Parathyroid adenoma (tissue), 2 donors: ENCODE data around the gene LRRC7.
"Not testable (repeated sequence)": the region's sequence is repeated elsewhere in the genome, so short reads cannot be mapped to it uniquely, and the experiment has no call there.

Experiments used
- H2AFZ ChIP-seq: fragments of 300-600 bp; sonication (generic); one replicate; pipeline ENCODE4 v1.7.0; 2017; ENCODE audit warnings: antibody characterized with exemption, mild to moderate bottlenecking
- H3K27ac ChIP-seq: fragments of 300-600 bp; sonication (generic); one replicate; pipeline ENCODE4 v1.7.0; 2017
- H3K27me3 ChIP-seq: fragments of 300-600 bp; sonication (generic); one replicate; pipeline ENCODE4 v1.7.0; 2017; ENCODE audit warnings: low read length; ENCODE audit not compliant: control insufficient read depth, insufficient read depth
- H3K36me3 ChIP-seq: fragments of 300-600 bp; sonication (generic); one replicate; pipeline ENCODE4 v1.7.0; 2017; ENCODE audit warnings: low read length; ENCODE audit not compliant: control insufficient read depth, insufficient read depth
- H3K4me1 ChIP-seq: fragments of 300-600 bp; sonication (generic); one replicate; pipeline ENCODE4 v1.7.0; 2017; ENCODE audit warnings: control low read depth
- H3K4me2 ChIP-seq: fragments of 300-600 bp; sonication (generic); one replicate; pipeline ENCODE4 v1.7.0; 2017; ENCODE audit warnings: low read length
- H3K4me3 ChIP-seq: fragments of 300-600 bp; sonication (generic); one replicate; pipeline ENCODE4 v1.7.0; 2017; ENCODE audit warnings: low read depth, low read length
- H3K79me2 ChIP-seq: fragments of 300-600 bp; sonication (generic); one replicate; pipeline ENCODE4 v1.7.0; 2017; ENCODE audit warnings: control low read depth
- H3K9ac ChIP-seq: fragments of 300-600 bp; sonication (generic); one replicate; pipeline ENCODE4 v1.7.0; 2017; ENCODE audit warnings: mild to moderate bottlenecking
- H3K9me3 ChIP-seq: fragments of 300-600 bp; sonication (generic); one replicate; pipeline ENCODE4 v1.7.0; 2017; ENCODE audit warnings: low read length; ENCODE audit not compliant: control insufficient read depth
- CTCF ChIP-seq: fragments of 300-600 bp; sonication (generic); IDR thresholded peaks from one replicate; pipeline ENCODE4 v1.7.0; 2017; ENCODE audit warnings: antibody characterized with exemption, mild to moderate bottlenecking
- donor health status: primary hyperparathyroidism.

The LRRC7 gene

GRCh38 chr1:69706473-69706872, 138.8 kb downstream of the LRRC7 start:
- no peak for TF ChIP-seq CTCF
- Histone ChIP-seq H3K36me3 (no peaks in the 10 kb centered on the region), H3K4me2 (no peak overlapping the region), H3K27ac (no peak overlapping the region), H3K9ac (no peak overlapping the region), H2AFZ (no peak overlapping the region), H3K4me3 (no peak overlapping the region), H3K4me1 (no peaks in the 10 kb centered on the region), H3K27me3 (no peaks in the 10 kb centered on the region), H3K9me3 (no peaks in the 10 kb centered on the region), H3K79me2 (no peaks in the 10 kb centered on the region)

- Histone ChIP-seq H3K27me3 (no peaks in the 10 kb centered on the region), H3K4me3 (no peak overlapping the region), H3K9me3 (no peaks in the 10 kb centered on the region), H3K9ac (no peak overlapping the region), H2AFZ (no peak overlapping the region), H3K79me2 (no peaks in the 10 kb centered on the region), H3K4me2 (no peak overlapping the region), H3K36me3 (no peaks in the 10 kb centered on the region), H3K27ac (no peak overlapping the region), H3K4me1 (no peaks in the 10 kb centered on the region)
- TF ChIP-seq CTCF: no peak
These were observed 139.4 kb downstream of the LRRC7 start for GRCh38 chr1:69707103-69707502.

GRCh38 chr1:69710484-69711189, 142.9 kb downstream of the LRRC7 start:
- no peak for TF ChIP-seq CTCF
- Histone ChIP-seq H3K4me1 (no peaks in the 10 kb centered on the region), H3K36me3 (no peaks in the 10 kb centered on the region), H3K4me2 (no peak overlapping the region), H3K9me3 (no peaks in the 10 kb centered on the region), H3K79me2 (no peaks in the 10 kb centered on the region), H3K27ac (no peak overlapping the region), H3K9ac (no peak overlapping the region), H2AFZ (no peak overlapping the region), H3K4me3 (no peak overlapping the region), H3K27me3 (no peaks in the 10 kb centered on the region)

GRCh38 chr1:69711190-69711930, 143.6 kb downstream of the LRRC7 start:
- Histone ChIP-seq H3K36me3 (no peaks in the 10 kb centered on the region), H3K9me3 (no peaks in the 10 kb centered on the region), H2AFZ (no peak overlapping the region), H3K27ac (no peak overlapping the region), H3K9ac (no peak overlapping the region), H3K4me2 (no peak overlapping the region), H3K27me3 (no peaks in the 10 kb centered on the region), H3K79me2 (no peaks in the 10 kb centered on the region), H3K4me3 (no peak overlapping the region), H3K4me1 (no peaks in the 10 kb centered on the region)
- TF ChIP-seq CTCF: no peak

- not testable (repeated sequence) for H3K9me3 ChIP-seq, H3K9ac ChIP-seq, H3K4me3 ChIP-seq, H3K4me1 ChIP-seq, H3K27ac ChIP-seq, H3K79me2 ChIP-seq, H3K4me2 ChIP-seq, H3K36me3 ChIP-seq, H3K27me3 ChIP-seq, H2AFZ ChIP-seq
These were observed 150.1 kb downstream of the LRRC7 start for GRCh38 chr1:69717834-69718233.
